AG04450 (cell line): ENCODE data around the gene FRMD8. TPM values are rescaled to one million over a fixed set of nuclear protein-coding genes. Genes with fewer than 3 reads are reported as not detected.

ENCODE experiments used
- CTCF ChIA-PET: fragments of 300-600, 350-600 bp; formaldehyde crosslinking; extraction: SDS; loops from one replicate; lab custom pipeline; 2022; ENCODE audit warnings: antibody characterized with exemption, inconsistent platforms; lab: Charles Lee
- POLR2A ChIA-PET: fragments of 350-600 bp; formaldehyde crosslinking; extraction: SDS; loops from one replicate; lab custom pipeline; 2021; ENCODE audit warnings: antibody characterized with exemption, inconsistent platforms; lab: Yijun Ruan, JAX
- DNase-seq: peaks from one replicate; pipeline ENCODE4 v3.0.0-alpha.2; 2011; ENCODE audit warnings: low read depth, low spot score
- H3K27ac ChIP-seq: one replicate; pipeline ENCODE4 v1.5.1; 2012; ENCODE audit warnings: low read depth, low read length, control low read depth
- H3K27me3 ChIP-seq: one replicate; pipeline ENCODE4 v1.6.0; 2012; ENCODE audit warnings: low read length; ENCODE audit not compliant: control insufficient read depth, insufficient read depth
- H3K4me3 ChIP-seq: 2 replicates; pipeline ENCODE4 v1.5.1; 2011; ENCODE audit warnings: mild to moderate bottlenecking, low read depth, low read length, control low read depth
- H3K9me3 ChIP-seq: 2 replicates; pipeline ENCODE4 v1.5.1; 2012; ENCODE audit warnings: low read length; ENCODE audit not compliant: control insufficient read depth, insufficient read depth
- polyA plus RNA-seq: library from polyadenylated mRNA; depleted of rRNA; stranded (reverse); fragments of >200 nt; gene quantifications from 2 replicates; pipeline ENCODE4 v1.2.3, GENCODE V29; 2011
- TF ChIP-seq, protein P1 (sequence below): IDR thresholded peaks from 2 replicates; pipeline ENCODE4 v1.5.1; 2011; ENCODE audit warnings: low read depth, low read length, control low read depth, inconsistent platforms

The FRMD8 gene
- polyA plus RNA-seq, 1 experiment: 10.7 TPM

DNA sequence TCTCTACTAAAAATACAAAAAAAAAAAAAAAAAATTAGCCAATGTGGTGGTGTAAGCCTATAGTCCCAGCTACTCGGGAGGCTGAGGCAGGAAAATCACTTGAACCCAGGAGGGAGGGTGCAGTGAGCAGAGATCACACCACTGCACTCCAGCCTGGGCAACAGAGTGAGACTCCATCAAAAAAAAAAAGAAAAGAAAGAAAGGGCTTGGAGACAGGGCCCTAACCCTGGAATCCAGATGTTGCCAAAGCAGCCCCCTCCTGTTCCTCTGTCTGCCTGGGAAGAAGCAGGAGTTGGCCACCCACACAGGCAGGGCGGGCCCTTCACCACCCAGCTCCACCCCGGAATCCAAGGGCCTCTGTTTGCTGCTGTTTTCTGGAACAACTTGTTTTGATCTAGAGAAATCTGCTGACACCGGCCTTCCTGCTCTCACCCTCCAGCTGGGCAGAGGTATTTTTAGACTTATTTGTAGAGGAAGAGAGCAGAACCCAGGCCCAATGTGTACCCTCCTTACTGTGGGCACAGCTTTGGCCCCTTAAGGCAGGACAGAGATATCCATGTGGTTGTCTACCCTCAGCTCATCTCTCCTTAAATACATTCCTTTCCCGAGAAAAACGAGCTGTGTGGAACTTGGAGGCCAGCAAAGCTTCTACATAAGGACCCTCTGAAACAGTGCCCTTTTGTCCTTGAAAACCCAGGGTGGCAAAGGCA, 33.5 kb downstream of the FRMD8 start:
- TF ChIP-seq, protein P1, sequence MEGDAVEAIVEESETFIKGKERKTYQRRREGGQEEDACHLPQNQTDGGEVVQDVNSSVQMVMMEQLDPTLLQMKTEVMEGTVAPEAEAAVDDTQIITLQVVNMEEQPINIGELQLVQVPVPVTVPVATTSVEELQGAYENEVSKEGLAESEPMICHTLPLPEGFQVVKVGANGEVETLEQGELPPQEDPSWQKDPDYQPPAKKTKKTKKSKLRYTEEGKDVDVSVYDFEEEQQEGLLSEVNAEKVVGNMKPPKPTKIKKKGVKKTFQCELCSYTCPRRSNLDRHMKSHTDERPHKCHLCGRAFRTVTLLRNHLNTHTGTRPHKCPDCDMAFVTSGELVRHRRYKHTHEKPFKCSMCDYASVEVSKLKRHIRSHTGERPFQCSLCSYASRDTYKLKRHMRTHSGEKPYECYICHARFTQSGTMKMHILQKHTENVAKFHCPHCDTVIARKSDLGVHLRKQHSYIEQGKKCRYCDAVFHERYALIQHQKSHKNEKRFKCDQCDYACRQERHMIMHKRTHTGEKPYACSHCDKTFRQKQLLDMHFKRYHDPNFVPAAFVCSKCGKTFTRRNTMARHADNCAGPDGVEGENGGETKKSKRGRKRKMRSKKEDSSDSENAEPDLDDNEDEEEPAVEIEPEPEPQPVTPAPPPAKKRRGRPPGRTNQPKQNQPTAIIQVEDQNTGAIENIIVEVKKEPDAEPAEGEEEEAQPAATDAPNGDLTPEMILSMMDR: no peak
- Histone ChIP-seq H3K9me3 (peaks cover 6% of the 10 kb centered on the region; the same call in 1 of the 2 replicates), H3K27ac (peak overlapping the region; percentile 100), H3K4me3 (peak overlapping the region; percentile 45), H3K27me3 (no peaks in the 10 kb centered on the region)
- ChIA-PET POLR2A (interaction anchor here (0.5 to 17.0 kb wide), 9 partner anchors 9 to 632 kb away, joined by 3 to 999 read pairs (median 4); partner anchors contain the start of genes MALAT1 and SCYL1), CTCF (interaction anchor here (0.9 kb wide), 1 partner anchor 91 kb away, joined by 3 read pairs; no protein-coding TSS in a partner anchor)
- DNase-seq: no peak

DNA sequence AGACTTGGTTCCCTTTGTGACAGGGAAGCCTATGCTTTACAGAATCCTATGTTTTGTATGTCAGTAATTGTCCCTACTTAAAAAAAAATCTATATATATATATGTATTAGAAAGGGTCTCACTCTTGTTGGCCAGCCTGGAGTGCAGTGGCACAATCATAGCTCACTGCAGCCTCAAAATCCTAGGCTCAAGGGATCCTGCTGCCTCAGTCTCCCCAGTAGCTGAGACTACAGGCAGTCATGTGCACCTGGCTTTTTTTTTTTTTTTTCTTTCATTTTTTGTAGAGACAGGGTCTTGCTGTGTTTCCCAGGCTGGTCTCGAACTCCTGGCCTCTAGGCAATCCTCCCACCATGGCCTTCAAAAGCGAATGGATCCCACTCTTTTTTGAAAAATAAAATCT, 34.1 kb downstream of the FRMD8 start:
- ChIA-PET CTCF (no interaction called here), POLR2A (interaction anchor here (1.0 to 17.0 kb wide), 6 partner anchors 9 to 81 kb away, joined by 3 to 999 read pairs (median 48); partner anchors contain the start of genes MALAT1 and SLC25A45)
- Histone ChIP-seq H3K9me3 (peaks cover 6% of the 10 kb centered on the region; the same call in 1 of the 2 replicates), H3K27ac (peak overlapping the region; percentile 100), H3K27me3 (no peaks in the 10 kb centered on the region), H3K4me3 (peak overlapping the region; percentile 29; the same call in 1 of the 2 replicates)
- TF ChIP-seq, protein P1: no peak
- no peak for DNase-seq

DNA sequence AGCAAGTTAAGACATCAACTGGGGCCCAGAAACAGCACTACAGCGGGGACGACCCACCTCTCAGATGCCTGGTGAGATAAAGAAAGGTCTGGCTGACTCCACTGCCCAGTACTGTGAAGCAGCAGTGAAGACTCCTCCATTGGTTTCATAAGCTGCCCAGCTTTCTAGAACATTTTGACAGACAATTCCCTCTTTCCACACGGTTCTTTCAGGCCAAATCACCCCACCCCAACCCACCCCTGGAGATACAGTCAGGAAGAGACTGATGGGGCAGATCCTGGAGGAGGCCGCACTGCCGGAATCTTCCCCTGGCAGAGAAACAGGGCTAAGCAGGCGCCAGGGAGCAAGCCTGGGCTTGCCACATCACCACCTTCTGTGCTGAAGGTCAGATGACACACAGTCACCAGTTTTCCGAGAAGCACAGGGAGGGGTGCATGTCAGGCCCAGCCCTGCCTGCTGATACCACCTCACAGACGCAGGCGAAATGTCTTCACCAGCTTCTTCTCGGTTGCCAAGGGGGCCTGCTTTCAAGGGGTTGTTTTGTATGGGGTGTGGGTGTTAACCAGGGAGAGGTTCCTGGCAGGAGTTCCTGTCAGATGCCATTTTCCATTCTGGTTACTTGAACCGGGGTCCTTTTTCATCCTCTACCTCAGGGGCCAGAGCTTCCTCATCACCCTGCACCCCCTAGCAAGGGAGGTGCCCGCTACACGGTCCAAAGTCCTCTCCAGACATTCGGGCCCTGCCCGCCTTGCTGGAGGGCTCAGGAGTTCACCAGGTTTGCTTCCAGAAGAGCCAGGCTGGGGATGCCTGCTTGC, 34.7 kb downstream of the FRMD8 start:
- TF ChIP-seq, protein P1: no peak
- Histone ChIP-seq H3K27me3 (no peaks in the 10 kb centered on the region), H3K4me3 (peak overlapping the region; percentile 70), H3K9me3 (peaks cover 6% of the 10 kb centered on the region; the same call in 1 of the 2 replicates), H3K27ac (peak overlapping the region; percentile 100)
- ChIA-PET POLR2A (interaction anchor here (0.7 to 17.0 kb wide), 16 partner anchors 8 to 88 kb away, joined by 3 to 999 read pairs (median 4); partner anchors contain the start of genes DPF2, MALAT1 and SLC25A45), CTCF (no interaction called here)
- DNase-seq: peak; percentile 97

DNA sequence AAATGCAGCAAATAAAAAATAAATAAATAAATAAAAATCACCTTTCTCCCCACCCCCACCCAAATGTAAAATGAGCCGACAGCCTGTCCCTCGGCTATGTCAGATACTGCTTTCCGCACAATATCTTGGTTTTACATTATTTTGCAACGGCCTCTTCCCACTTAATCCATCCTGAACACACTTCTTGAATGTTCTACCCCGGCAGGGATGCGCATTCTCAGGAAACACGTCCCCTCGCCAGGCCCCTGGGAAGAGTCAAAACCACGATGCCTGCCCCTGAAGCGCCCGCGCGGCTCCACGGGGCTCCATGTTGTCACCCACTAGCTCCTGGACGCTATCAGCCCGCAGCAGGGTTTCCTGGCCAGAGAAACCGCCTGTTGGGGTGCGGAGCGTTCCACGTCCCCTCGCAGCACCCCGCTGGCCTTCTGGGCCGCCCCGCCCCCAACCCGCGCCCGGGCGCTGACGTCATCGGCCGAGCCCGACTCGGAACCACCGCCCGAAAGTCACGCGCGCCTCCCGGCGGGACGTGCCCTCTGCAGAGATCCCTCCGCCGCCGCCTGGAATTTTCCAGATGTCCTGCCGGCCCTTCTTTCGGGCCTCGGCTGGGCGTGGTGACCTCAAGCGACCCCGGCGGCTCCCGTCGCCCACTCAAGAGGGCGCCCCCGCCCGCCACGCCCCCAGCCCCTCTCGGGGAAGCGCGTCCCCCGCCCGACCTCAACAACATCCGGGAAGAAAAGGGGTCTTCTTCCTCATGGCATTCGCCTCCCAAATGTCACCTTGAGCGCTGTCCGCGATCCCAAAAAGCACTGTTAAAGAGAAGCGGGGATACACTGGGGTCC, 35.6 kb downstream of the FRMD8 start:
- Histone ChIP-seq H3K9me3 (peaks cover 6% of the 10 kb centered on the region; the same call in 1 of the 2 replicates), H3K27me3 (no peaks in the 10 kb centered on the region), H3K27ac (peak overlapping the region; percentile 100), H3K4me3 (peak overlapping the region; percentile 97)
- POLR2A ChIA-PET: interaction anchor here (0.5 to 17.0 kb wide), 42 partner anchors 7 to 192 kb away, joined by 3 to 999 read pairs (median 4); partner anchors contain the start of genes DPF2, FAM89B, FRMD8 and MALAT1
- DNase-seq: peak; percentile 96
- CTCF ChIA-PET: interaction anchor here (0.6 to 1.3 kb wide), 2 partner anchors 86 to 360 kb away, joined by 3 read pairs; no protein-coding TSS in a partner anchor
- TF ChIP-seq, protein P1: no peak
